KG1 (cell line): ENCODE results near the gene CNDP1.

Experiments used
- DNase-seq: peaks from one replicate; lab custom pipeline; 2025; lab: John Stamatoyannopoulos, UW

CNDP1 gene

GRCh38 chr18:74507097-74507881 is 27.0 kb upstream of the CNDP1 start:
- DNase-seq: no peak

GRCh38 chr18:74507927-74508326 is 26.4 kb upstream of the CNDP1 start:
- DNase-seq: no peak

GRCh38 chr18:74508366-74508765 is 25.9 kb upstream of the CNDP1 start:
- DNase-seq: no peak

- DNase-seq: no peak
These were observed 25.5 kb upstream of the CNDP1 start for GRCh38 chr18:74508821-74509225.

GRCh38 chr18:74509856-74510769 is 24.2 kb upstream of the CNDP1 start:
- DNase-seq: no peak

GRCh38 chr18:74510770-74511095 is 23.6 kb upstream of the CNDP1 start:
- DNase-seq: no peak

GRCh38 chr18:74511823-74512222 is 22.5 kb upstream of the CNDP1 start:
- DNase-seq: no peak

- no peak for DNase-seq
These were observed 21.8 kb upstream of the CNDP1 start for GRCh38 chr18:74512321-74513053.

GRCh38 chr18:74513149-74513882 is 21.0 kb upstream of the CNDP1 start:
- no peak for DNase-seq

- no peak for DNase-seq
These were observed 20.5 kb upstream of the CNDP1 start for GRCh38 chr18:74513883-74514205.

GRCh38 chr18:74514860-74515495 is 19.3 kb upstream of the CNDP1 start:
- DNase-seq: no peak

- no peak for DNase-seq
These were observed 18.6 kb upstream of the CNDP1 start for GRCh38 chr18:74515620-74516231.

GRCh38 chr18:74516271-74517235 is 17.7 kb upstream of the CNDP1 start:
- DNase-seq: no peak

GRCh38 chr18:74517236-74517630 is 17.1 kb upstream of the CNDP1 start:
- no peak for DNase-seq

GRCh38 chr18:74518456-74519295 is 15.6 kb upstream of the CNDP1 start:
- DNase-seq: no peak

GRCh38 chr18:74519320-74520095 is 14.8 kb upstream of the CNDP1 start:
- DNase-seq: no peak

GRCh38 chr18:74520096-74520833 is 14.0 kb upstream of the CNDP1 start:
- DNase-seq: no peak
